Chondrocyte (in vitro differentiated cells): Measurements from ENCODE around the gene KCTD1. TPM values are rescaled to one million over a fixed set of nuclear protein-coding genes. Genes with fewer than 3 reads are reported as not detected.
A peak's percentile ranks its signal among the peaks of the same experiment; 100 is the strongest.

ENCODE experiments used
- DNase-seq: peaks from one replicate; pipeline ENCODE4 v3.0.0; 2021; ENCODE audit warnings: mixed read lengths, low spot score
- H3K27ac Mint-ChIP-seq: one replicate; pipeline ENCODE4 v1.8.0; 2021; ENCODE audit warnings: mild to moderate bottlenecking, moderate library complexity, mixed read lengths; ENCODE audit not compliant: unreplicated experiment
- H3K27me3 Mint-ChIP-seq: 2 replicates; pipeline ENCODE4 v1.8.0; 2021; ENCODE audit warnings: low read depth, mixed read lengths
- H3K36me3 Mint-ChIP-seq: 2 replicates; pipeline ENCODE4 v1.8.0; 2021; ENCODE audit warnings: low read depth, mixed read lengths
- H3K4me1 Mint-ChIP-seq: 2 replicates; pipeline ENCODE4 v1.8.0; 2021; ENCODE audit warnings: low read depth, mild to moderate bottlenecking, mixed read lengths
- H3K4me3 Mint-ChIP-seq: one replicate; pipeline ENCODE4 v1.8.0; 2021; ENCODE audit warnings: mild to moderate bottlenecking, moderate library complexity, mixed read lengths; ENCODE audit not compliant: unreplicated experiment
- H3K9me3 Mint-ChIP-seq: 2 replicates; pipeline ENCODE4 v1.8.0; 2021; ENCODE audit warnings: low read depth, mixed read lengths
- CTCF ChIP-seq: fragments of 200-600 bp; sonication (generic); IDR thresholded peaks from 2 replicates; pipeline ENCODE4 v1.5.0; 2021; ENCODE audit warnings: antibody characterized with exemption, mild to moderate bottlenecking, moderate library complexity
- total RNA-seq: library from RNA; stranded (reverse); gene quantifications from 3 replicates; pipeline ENCODE4 v1.2.1, GENCODE V29; 2021

The KCTD1 gene
- total RNA-seq, 1 donor from 2014 or later = 18.1 TPM

- Mint-ChIP-seq H3K36me3 (no peaks in the 10 kb centered on the region), H3K27me3 (no peaks in the 10 kb centered on the region), H3K4me1 (peaks cover 5% of the 10 kb centered on the region), H3K4me3 (no peak overlapping the region), H3K9me3 (no peaks in the 10 kb centered on the region), H3K27ac (no peak overlapping the region)
- no peak for TF ChIP-seq CTCF
- DNase-seq = no peak
These were observed 29.2 kb downstream of the KCTD1 start for GRCh38 chr18:26519114-26519513.

- Mint-ChIP-seq H3K27me3 (no peaks in the 10 kb centered on the region), H3K9me3 (no peaks in the 10 kb centered on the region), H3K36me3 (no peaks in the 10 kb centered on the region), H3K4me3 (no peak overlapping the region), H3K27ac (no peak overlapping the region), H3K4me1 (peaks cover 15% of the 10 kb centered on the region)
- TF ChIP-seq CTCF = no peak
- no peak for DNase-seq
These were observed 31.4 kb downstream of the KCTD1 start for GRCh38 chr18:26516964-26517363.

GRCh38 chr18:26515643-26516487, 32.5 kb downstream of the KCTD1 start:
- DNase-seq = no peak
- H3K36me3 Mint-ChIP-seq = no peaks in the 10 kb centered on the region
- no peak overlapping the region for H3K4me3 Mint-ChIP-seq
- H3K27me3 Mint-ChIP-seq = no peaks in the 10 kb centered on the region
- H3K4me1 Mint-ChIP-seq = peaks cover 25% of the 10 kb centered on the region
- H3K9me3 Mint-ChIP-seq = no peaks in the 10 kb centered on the region
- no peak overlapping the region for H3K27ac Mint-ChIP-seq
- TF ChIP-seq CTCF = no peak

- DNase-seq = no peak
- no peak overlapping the region for H3K4me3 Mint-ChIP-seq
- no peak overlapping the region for H3K27ac Mint-ChIP-seq
- no peaks in the 10 kb centered on the region for H3K9me3 Mint-ChIP-seq
- no peaks in the 10 kb centered on the region for H3K27me3 Mint-ChIP-seq
- no peak for TF ChIP-seq CTCF
- H3K36me3 Mint-ChIP-seq = no peaks in the 10 kb centered on the region
- peaks cover 34% of the 10 kb centered on the region for H3K4me1 Mint-ChIP-seq
These were observed 36.8 kb downstream of the KCTD1 start for GRCh38 chr18:26511339-26512071.

- Mint-ChIP-seq H3K4me3 (no peak overlapping the region), H3K9me3 (no peaks in the 10 kb centered on the region), H3K27ac (peak overlapping the region; percentile 12), H3K4me1 (peaks cover 34% of the 10 kb centered on the region), H3K36me3 (no peaks in the 10 kb centered on the region), H3K27me3 (no peaks in the 10 kb centered on the region)
- no peak for TF ChIP-seq CTCF
- no peak for DNase-seq
These were observed 38.0 kb downstream of the KCTD1 start for GRCh38 chr18:26510337-26510736.
